Kasumi-1 (cell line): ENCODE results near the gene CDK19.
"Not testable (repeated sequence)": the region's sequence is repeated elsewhere in the genome, so short reads cannot be mapped to it uniquely, and the experiment has no call there.

ENCODE experiments used
- DNase-seq, 2 experiments: peaks; one replicate each; lab custom pipeline; 2025; lab: John Stamatoyannopoulos, UW

Gene CDK19

GRCh38 chr6:110815411-110816409, at the start of gene CDK19:
TSS of gene CDK19 (minus strand) at chr6:110815469. CDS start at chr6:110815136, 333 bp downstream.
- DNase-seq = peak; percentile 99 to 100

GRCh38 chr6:110864824-110865223, 49.6 kb upstream of the CDK19 start:
- DNase-seq = no peak

GRCh38 chr6:110859335-110859792, 44.1 kb upstream of the CDK19 start:
- DNase-seq = peak; percentile 72 to 84

GRCh38 chr6:110858562-110859214, 43.4 kb upstream of the CDK19 start:
- no peak for DNase-seq

- DNase-seq = no peak
Measured at GRCh38 chr6:110858016-110858415, 42.7 kb upstream of the CDK19 start.

GRCh38 chr6:110856296-110856695, 41.0 kb upstream of the CDK19 start:
- DNase-seq = no peak

GRCh38 chr6:110853754-110854477, 38.6 kb upstream of the CDK19 start:
- DNase-seq = no peak

GRCh38 chr6:110852773-110853172, 37.5 kb upstream of the CDK19 start:
- DNase-seq = no peak

GRCh38 chr6:110849781-110850180, 34.5 kb upstream of the CDK19 start:
- no peak for DNase-seq

GRCh38 chr6:110841266-110841665, 26.0 kb upstream of the CDK19 start:
- no peak for DNase-seq

- not testable (repeated sequence) for DNase-seq
Measured at GRCh38 chr6:110835751-110836150, 20.5 kb upstream of the CDK19 start.

- no peak for DNase-seq
Measured at GRCh38 chr6:110833831-110834230, 18.6 kb upstream of the CDK19 start.

GRCh38 chr6:110831405-110831804, 16.1 kb upstream of the CDK19 start:
- DNase-seq = no peak

GRCh38 chr6:110828396-110828795, 13.1 kb upstream of the CDK19 start:
- no peak for DNase-seq

- no peak for DNase-seq
Measured at GRCh38 chr6:110826236-110827129, 11.2 kb upstream of the CDK19 start.

GRCh38 chr6:110823146-110823545, 7.9 kb upstream of the CDK19 start:
- no peak for DNase-seq

- DNase-seq = no peak
Measured at GRCh38 chr6:110822249-110822648, 7.0 kb upstream of the CDK19 start.

- peak; percentile 18 to 44 for DNase-seq
Measured at GRCh38 chr6:110816677-110817076, 1.4 kb upstream of the CDK19 start.

- DNase-seq = peak in 1 of 2 experiments; percentile 79
Measured at GRCh38 chr6:110815015-110815410, 256 bp downstream of the CDK19 start.

- DNase-seq = peak; percentile 57 to 58
Measured at GRCh38 chr6:110814102-110815014, 911 bp downstream of the CDK19 start.
